ENCODE data around the gene ERC2.

GRCh38 chr3:56059731-56060130, 408.5 kb downstream of the ERC2 start:
- no peak for TF ChIP-seq CTCF (IDR thresholded peaks at IDR 0.05; ENCODE audit: insufficient read depth, low read length, poor library complexity, severe bottlenecking)
- TF ChIP-seq EZH2phosphoT487 (conservative IDR thresholded peaks at IDR 0.05; ENCODE audit: low read length) = no peak

All from SU-DHL-6 (cell line).